Common myeloid progenitor, CD34-positive (primary cell): ENCODE data around the gene MYL10.
"Not testable (repeated sequence)": the region's sequence is repeated elsewhere in the genome, so short reads cannot be mapped to it uniquely, and the experiment has no call there.

Source experiments
- CTCF ChIA-PET: fragments of 350-600 bp; sonication (Branson Sonifier 250); formaldehyde crosslinking; loops from one replicate; lab custom pipeline; 2021; ENCODE audit warnings: antibody characterized with exemption; lab: Charles Lee
- POLR2A ChIA-PET: fragments of 350-600 bp; sonication (Branson Sonifier 250); formaldehyde crosslinking; loops from one replicate; lab custom pipeline; 2021; ENCODE audit warnings: antibody characterized with exemption; lab: Charles Lee
- DNase-seq, 3 donors: peaks; one replicate each; pipeline versions ENCODE4 v3.0.0 to v3.0.0-alpha.2; 2013
- H3K27ac ChIP-seq, 2 experiments: 1 replicate in 1 of 2; 2 replicates in 1 of 2; pipeline ENCODE4 v1.7.0; 2013; ENCODE audit warnings: inconsistent platforms in 2 of 2, low read length in 2 of 2, mild to moderate bottlenecking in 2 of 2, low read depth in 1 of 2, moderate library complexity in 1 of 2; ENCODE audit not compliant: severe bottlenecking in 2 of 2, insufficient read depth in 1 of 2, poor library complexity in 1 of 2
- H3K27me3 ChIP-seq, 5 experiments: replicated peaks in 2 of 5; 1 replicate in 3 of 5; 2 replicates in 2 of 5; pipeline versions ENCODE4 v1.6.1 to v1.7.0; 2013; ENCODE audit warnings: low read length in 4 of 5, mild to moderate bottlenecking in 2 of 5, moderate library complexity in 2 of 5, inconsistent platforms in 1 of 5; ENCODE audit not compliant: insufficient read depth in 5 of 5, control insufficient read depth in 4 of 5
- H3K36me3 ChIP-seq, 4 experiments: 1 replicate in 2 of 4; 2 replicates in 2 of 4; pipeline versions ENCODE4 v1.6.1 to v1.7.0; 2013; ENCODE audit warnings: low read length in 3 of 4, control low read depth in 1 of 4, mild to moderate bottlenecking in 1 of 4; ENCODE audit not compliant: control insufficient read depth in 4 of 4, insufficient read depth in 4 of 4
- H3K4me1 ChIP-seq, 4 experiments: 1 replicate in 3 of 4; 2 replicates in 1 of 4; pipeline versions ENCODE4 v1.6.1 to v1.7.1; 2013; ENCODE audit warnings: low read length in 3 of 4, mild to moderate bottlenecking in 3 of 4, control low read depth in 1 of 4, inconsistent platforms in 1 of 4, moderate library complexity in 1 of 4; ENCODE audit not compliant: control insufficient read depth in 4 of 4, insufficient read depth in 4 of 4; ENCODE audit errors: control extremely low read depth in 1 of 4
- H3K4me3 ChIP-seq, 7 experiments: 1 replicate in 4 of 7; 2 replicates in 3 of 7; pipeline versions ENCODE4 v1.5.1 to v1.7.0; 2013; ENCODE audit warnings: mild to moderate bottlenecking in 7 of 7, low read length in 6 of 7, moderate library complexity in 6 of 7, inconsistent platforms in 2 of 7, low read depth in 2 of 7, control low read depth in 1 of 7; ENCODE audit not compliant: insufficient read depth in 4 of 7, control insufficient read depth in 1 of 7; ENCODE audit errors: extremely low read depth in 1 of 7
- H3K9me3 ChIP-seq, 5 experiments: 1 replicate in 4 of 5; 2 replicates in 1 of 5; pipeline versions ENCODE4 v1.6.1 to v1.7.1; 2013; ENCODE audit warnings: low read length in 4 of 5, mild to moderate bottlenecking in 2 of 5, inconsistent platforms in 1 of 5, low read depth in 1 of 5, moderate library complexity in 1 of 5; ENCODE audit not compliant: control insufficient read depth in 4 of 5, insufficient read depth in 2 of 5; ENCODE audit errors: control extremely low read depth in 1 of 5
- WGBS: methylation state at CpG from one replicate; pipeline ENCODE4 v1.1.5; 2013; ENCODE audit not compliant: insufficient coverage; 5-methylcytosine and 5-hydroxymethylcytosine counted together

Gene MYL10

DNA sequence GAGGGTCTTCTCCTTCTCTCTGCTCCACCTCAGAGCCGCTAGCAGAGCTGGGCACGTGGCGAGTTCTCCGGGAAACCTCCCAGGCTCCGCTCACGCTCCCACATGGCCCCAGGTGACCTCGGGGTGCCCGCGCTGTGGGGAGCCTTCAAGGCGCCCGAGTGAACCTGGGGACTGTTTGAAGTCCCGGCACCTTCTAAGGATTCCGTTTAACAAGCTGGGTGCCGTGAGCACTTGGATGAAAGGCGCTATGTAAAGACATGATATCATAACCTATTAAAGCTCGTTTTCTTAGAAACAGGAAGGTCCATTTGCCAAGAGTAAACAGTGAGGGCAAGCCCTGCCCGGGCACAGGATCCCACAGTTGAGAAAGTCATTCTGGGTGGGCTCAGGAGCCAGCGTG lies 15.8 kb upstream of the MYL10 start:
- no peak overlapping the region for H3K4me3 ChIP-seq
- H3K27ac ChIP-seq = no peak overlapping the region
- CTCF ChIA-PET = no interaction called here
- no peak for DNase-seq
- no peaks in the 10 kb centered on the region for H3K36me3 ChIP-seq
- POLR2A ChIA-PET = no interaction called here
- peaks cover 0 to 1% (median 0%) of the 10 kb centered on the region in 5 experiments for H3K27me3 ChIP-seq
- no peaks in the 10 kb centered on the region for H3K9me3 ChIP-seq
- 86% methylated on average over 15 of the region's 18 CpGs for WGBS
- H3K4me1 ChIP-seq = no peaks in the 10 kb centered on the region

DNA sequence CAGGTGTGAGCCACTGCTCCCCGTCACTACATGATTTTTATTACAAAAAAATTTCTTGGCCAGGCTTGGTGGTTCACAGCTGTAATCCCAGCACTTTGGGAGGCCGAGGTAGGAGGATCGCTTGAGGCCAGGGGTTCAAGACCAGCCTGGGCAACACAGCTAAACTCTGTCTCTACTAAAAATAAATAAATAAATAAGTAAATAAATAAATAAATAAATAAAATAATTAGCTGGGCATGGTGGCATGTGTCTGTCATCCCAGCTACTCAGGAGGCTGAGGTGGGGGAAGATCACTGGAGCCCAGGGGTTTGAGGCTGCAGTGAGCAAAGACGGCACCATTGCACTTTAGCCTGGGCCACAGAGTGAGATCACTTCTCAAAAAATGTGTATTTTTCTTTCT lies 10.0 kb upstream of the MYL10 start:
- CTCF ChIA-PET = interaction anchor here (0.6 to 1.0 kb wide), 2 partner anchors 15 to 38 kb away, joined by 3 read pairs; no protein-coding TSS in a partner anchor

DNA sequence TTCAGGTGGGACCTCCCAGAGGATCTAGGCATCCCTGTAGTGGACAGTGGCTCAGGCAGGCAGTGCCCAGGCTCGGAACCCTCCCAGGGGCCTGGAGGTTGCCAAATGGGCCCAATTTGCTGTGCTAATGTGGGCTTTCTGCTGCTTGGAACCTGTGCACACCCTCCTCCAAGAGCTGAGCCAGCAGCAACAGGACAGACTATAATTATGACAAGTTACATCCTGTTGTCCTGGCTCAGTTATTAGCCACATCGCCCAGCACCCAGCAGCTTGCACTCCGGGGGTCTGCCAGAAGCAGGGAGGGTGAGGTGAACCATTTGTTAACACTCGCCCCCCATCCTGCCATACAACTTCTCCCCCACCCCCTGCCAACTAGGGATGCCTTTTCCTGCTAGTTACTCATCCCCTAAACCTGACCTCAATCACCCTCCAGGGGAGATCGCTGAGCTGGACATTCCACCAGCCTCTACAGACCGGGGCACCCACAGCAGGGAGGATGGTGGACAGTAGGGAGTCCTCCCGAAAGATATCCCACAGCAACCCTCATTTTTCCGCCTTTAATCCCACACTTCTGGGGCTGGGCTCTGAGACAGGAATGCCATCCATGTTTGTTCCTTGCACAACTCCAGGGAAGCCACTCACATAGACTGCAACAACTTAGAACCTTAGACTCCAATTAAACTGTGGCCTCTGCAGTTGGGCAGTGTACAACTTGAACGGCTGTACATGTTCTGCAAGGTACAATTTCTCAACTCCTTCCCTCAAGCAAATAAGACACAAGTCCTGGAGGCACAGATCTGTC lies 7.9 kb upstream of the MYL10 start:
- no peaks in the 10 kb centered on the region for H3K4me1 ChIP-seq
- no peak for DNase-seq
- WGBS = 96% methylated on average over 4 of the region's 9 CpGs
- no peaks in the 10 kb centered on the region for H3K36me3 ChIP-seq
- no peaks in the 10 kb centered on the region for H3K27me3 ChIP-seq
- no peak overlapping the region for H3K27ac ChIP-seq
- POLR2A ChIA-PET = interaction anchor here (1.2 kb wide), 1 partner anchor 12 kb away, joined by 3 read pairs; no protein-coding TSS in a partner anchor
- CTCF ChIA-PET = interaction anchor here (0.9 kb wide), 1 partner anchor 600 kb away, joined by 3 read pairs; no protein-coding TSS in a partner anchor
- H3K4me3 ChIP-seq = no peak overlapping the region
- H3K9me3 ChIP-seq = peaks cover 0 to 3% (median 0%) of the 10 kb centered on the region in 5 experiments

More for the DNA sequence above, 10.0 kb upstream of the MYL10 start:
- POLR2A ChIA-PET = interaction anchor here (0.6 kb wide), 1 partner anchor 68 kb away, joined by 3 read pairs; no protein-coding TSS in a partner anchor
- H3K4me3 ChIP-seq, H3K4me1 ChIP-seq, H3K27ac ChIP-seq, DNase-seq, H3K9me3 ChIP-seq, H3K36me3 ChIP-seq, H3K27me3 ChIP-seq: not testable (repeated sequence)
- WGBS = 100% methylated on average over 1 of the region's 4 CpGs

DNA sequence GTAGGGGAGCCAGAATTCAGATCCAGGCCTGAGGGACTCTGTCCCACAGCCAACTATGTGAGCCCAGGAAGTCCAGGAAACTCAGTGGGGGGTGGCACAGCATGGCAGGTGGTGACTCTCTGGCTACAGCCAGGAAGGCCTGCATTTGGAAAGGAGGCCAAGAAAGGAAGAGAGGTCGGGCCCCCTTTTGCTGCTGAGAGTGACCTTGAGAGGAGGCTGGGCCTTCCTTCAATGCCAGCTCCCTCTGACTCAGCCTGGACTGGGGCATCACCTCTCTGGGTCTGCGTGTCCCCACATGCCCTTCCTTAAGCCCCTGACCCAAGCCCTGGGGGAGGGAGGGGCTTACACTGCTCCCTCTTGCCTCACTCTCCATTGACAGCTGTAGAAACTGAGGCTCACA lies 6.4 kb upstream of the MYL10 start:
- no peaks in the 10 kb centered on the region for H3K36me3 ChIP-seq
- DNase-seq = no peak
- H3K9me3 ChIP-seq = peaks cover 0 to 3% (median 0%) of the 10 kb centered on the region in 5 experiments
- WGBS = 90% methylated on average over 2 of the region's 2 CpGs
- ChIA-PET CTCF (interaction anchor here (0.7 kb wide), 1 partner anchor 290 kb away, joined by 4 read pairs; no protein-coding TSS in a partner anchor), POLR2A (no interaction called here)
- H3K27me3 ChIP-seq = no peaks in the 10 kb centered on the region
- no peak overlapping the region for H3K27ac ChIP-seq
- peaks cover 0 to 7% (median 3%) of the 10 kb centered on the region in 4 experiments for H3K4me1 ChIP-seq
- H3K4me3 ChIP-seq = no peak overlapping the region

DNA sequence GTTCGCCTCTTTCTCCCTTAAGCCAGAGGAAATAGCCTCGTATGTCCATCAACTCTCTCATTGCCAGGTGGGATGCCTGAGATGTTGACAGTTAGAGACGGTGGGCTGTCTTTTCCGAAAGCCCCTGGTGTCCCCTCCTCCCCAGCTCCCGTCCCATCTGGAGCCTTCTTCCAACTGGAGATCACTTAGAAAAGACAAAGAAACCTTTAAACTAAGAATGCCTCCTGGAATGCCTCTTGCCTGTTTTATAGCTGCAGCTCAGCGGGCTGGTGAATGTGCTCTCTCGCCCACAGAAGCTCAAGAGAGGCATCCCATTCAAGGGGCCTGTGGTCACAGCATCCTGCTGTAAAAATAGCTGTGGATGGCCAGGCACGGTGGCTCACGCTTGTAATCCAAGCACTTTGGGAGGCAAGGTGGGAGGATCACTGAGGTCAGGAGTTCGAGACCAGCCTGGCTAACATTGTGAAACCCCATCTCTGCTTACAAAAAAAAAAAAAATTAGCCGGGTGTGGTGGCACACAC lies 5.2 kb upstream of the MYL10 start:
- Histone ChIP-seq H3K36me3 (no peaks in the 10 kb centered on the region), H3K9me3 (peaks cover 0 to 3% (median 0%) of the 10 kb centered on the region in 5 experiments), H3K27me3 (no peaks in the 10 kb centered on the region), H3K4me3 (no peak overlapping the region), H3K27ac (no peak overlapping the region), H3K4me1 (peaks cover 0 to 10% (median 6%) of the 10 kb centered on the region in 4 experiments)
- CTCF ChIA-PET = interaction anchor here (0.6 kb wide), 1 partner anchor 13 kb away, joined by 3 read pairs; no protein-coding TSS in a partner anchor
- POLR2A ChIA-PET = no interaction called here
- no peak for DNase-seq
- 98% methylated on average over 8 of the region's 11 CpGs for WGBS

DNA sequence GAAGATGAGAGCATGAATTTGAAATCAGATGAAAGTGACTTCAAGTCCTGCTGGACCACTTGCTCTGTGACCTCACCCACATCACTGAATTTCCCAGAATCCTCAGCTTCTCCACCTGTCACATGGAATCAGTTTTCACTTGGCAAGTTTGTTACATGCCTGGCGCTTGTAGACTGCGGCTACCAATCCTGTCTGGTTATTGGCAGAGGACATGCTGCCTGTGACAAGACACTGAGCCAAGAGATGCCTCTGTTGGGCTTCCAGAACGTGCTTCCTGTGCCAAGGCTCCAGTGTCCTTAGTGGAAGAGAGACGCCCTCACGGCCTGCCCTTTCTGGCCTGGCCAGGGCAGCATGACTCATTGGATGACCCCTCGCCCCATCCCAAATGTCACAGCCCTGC lies 4.4 kb upstream of the MYL10 start:
- Histone ChIP-seq H3K27ac (no peak overlapping the region), H3K4me3 (no peak overlapping the region), H3K36me3 (no peaks in the 10 kb centered on the region), H3K27me3 (no peaks in the 10 kb centered on the region), H3K4me1 (peaks cover 0 to 10% (median 6%) of the 10 kb centered on the region in 4 experiments), H3K9me3 (peaks cover 0 to 3% (median 0%) of the 10 kb centered on the region in 5 experiments)
- DNase-seq = no peak
- CTCF ChIA-PET = no interaction called here
- POLR2A ChIA-PET = no interaction called here
- WGBS = 100% methylated on average over 6 of the region's 6 CpGs

DNA sequence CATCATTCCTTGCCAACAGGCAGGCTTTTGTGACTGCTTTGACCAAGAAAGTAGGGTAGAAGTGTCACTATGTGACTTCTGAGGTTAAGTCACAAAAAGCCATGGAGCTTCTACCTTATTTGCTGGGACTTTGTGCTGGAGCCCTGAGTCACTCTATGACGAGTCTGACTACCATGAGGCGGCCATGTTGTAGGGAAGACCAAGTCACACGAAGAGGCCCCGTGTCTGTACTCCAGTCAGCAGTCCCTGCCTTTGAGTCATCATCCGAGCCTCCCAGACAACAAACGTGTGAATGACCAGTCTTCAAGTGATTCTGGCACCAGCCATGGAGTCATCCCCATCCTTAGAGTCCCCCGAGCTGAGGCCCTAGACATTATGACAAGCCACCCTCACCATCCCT lies 3.5 kb upstream of the MYL10 start:
- ChIA-PET CTCF (no interaction called here), POLR2A (no interaction called here)
- no peaks in the 10 kb centered on the region for H3K27me3 ChIP-seq
- 96% methylated on average over 7 of the region's 7 CpGs for WGBS
- H3K36me3 ChIP-seq = no peaks in the 10 kb centered on the region
- H3K4me1 ChIP-seq = peaks cover 0 to 10% (median 6%) of the 10 kb centered on the region in 4 experiments
- H3K4me3 ChIP-seq = no peak overlapping the region
- H3K9me3 ChIP-seq = peaks cover 0 to 3% (median 0%) of the 10 kb centered on the region in 5 experiments
- DNase-seq = peak in 2 of 3 donors; percentile 7 to 14
- H3K27ac ChIP-seq = no peak overlapping the region
